ENCODE data around the gene RNASE2.
"Not testable (repeated sequence)": the region's sequence is repeated elsewhere in the genome, so short reads cannot be mapped to it uniquely, and the experiment has no call there.

Gene RNASE2

GRCh38 chr14:20982646-20983369 is 27.5 kb downstream of the RNASE2 start:
- no peak for DNase-seq

GRCh38 chr14:20985650-20986049 is 30.4 kb downstream of the RNASE2 start:
- not testable (repeated sequence) for DNase-seq

- DNase-seq, result peak; percentile 86
Measured at GRCh38 chr14:20986811-20987210, 31.5 kb downstream of the RNASE2 start.

GRCh38 chr14:20988717-20989470 is 33.6 kb downstream of the RNASE2 start:
- no peak for DNase-seq

GRCh38 chr14:20989471-20989786 is 34.1 kb downstream of the RNASE2 start:
- DNase-seq, result no peak

GRCh38 chr14:20989787-20990600 is 34.7 kb downstream of the RNASE2 start, which contains the start of gene METTL17:
Gene METTL17 (plus strand): TSS chr14:20989980. CDS start chr14:20990003, 23 bp downstream.
- DNase-seq, result peak; percentile 95

- no peak for DNase-seq
Measured at GRCh38 chr14:20996521-20996920, 41.2 kb downstream of the RNASE2 start.

- DNase-seq, result no peak
Measured at GRCh38 chr14:20997115-20997514, 41.8 kb downstream of the RNASE2 start.

- DNase-seq, result no peak
Measured at GRCh38 chr14:20997564-20997963, 42.3 kb downstream of the RNASE2 start.

- no peak for DNase-seq
Measured at GRCh38 chr14:20998139-20998538, 42.9 kb downstream of the RNASE2 start.

GRCh38 chr14:20998674-20999366 is 43.5 kb downstream of the RNASE2 start, which contains the start of gene SLC39A2:
Gene SLC39A2 (plus strand): TSS chr14:20999293. CDS start chr14:20999447, 154 bp downstream.
- no peak for DNase-seq

GRCh38 chr14:20999591-20999990 is 44.3 kb downstream of the RNASE2 start:
- DNase-seq, result no peak

- DNase-seq, result no peak
Measured at GRCh38 chr14:21001218-21001617, 45.9 kb downstream of the RNASE2 start.

GRCh38 chr14:21003788-21004346 is 48.6 kb downstream of the RNASE2 start:
- no peak for DNase-seq

Measured in amniotic stem cell (primary cell).